CD4-positive, CD25-positive, alpha-beta regulatory T cell (primary cell): ENCODE results near the gene CRTAC1. TPM values are rescaled to one million over a fixed set of nuclear protein-coding genes. Genes with fewer than 3 reads are reported as not detected.
"Not testable (repeated sequence)": the region's sequence is repeated elsewhere in the genome, so short reads cannot be mapped to it uniquely, and the experiment has no call there.

Source experiments
- ATAC-seq, 2 donors: fragments of 150-1000 bp; cut with Tn5 transposase; one replicate each; pipeline ENCODE4 v1.10.0; 2021; ENCODE audit warnings: low read depth in 2 of 2, moderate number of reproducible peaks in 2 of 2, moderate library complexity in 1 of 2
- DNase-seq, 3 donors: peaks; one replicate each; pipeline versions ENCODE4 v3.0.0 to v3.0.0-alpha.2; 2012 to 2022; ENCODE audit warnings: mixed read lengths in 1 of 3
- H3K27ac ChIP-seq: one replicate; pipeline ENCODE4 v1.7.0; 2013; ENCODE audit warnings: mild to moderate bottlenecking, low read length; ENCODE audit not compliant: insufficient read depth, poor library complexity, severe bottlenecking
- H3K27me3 ChIP-seq: one replicate; pipeline ENCODE4 v1.7.0; 2013; ENCODE audit warnings: low read length; ENCODE audit not compliant: control insufficient read depth, insufficient read depth
- H3K36me3 ChIP-seq: one replicate; pipeline ENCODE4 v1.7.0; 2013; ENCODE audit warnings: mild to moderate bottlenecking, low read length, moderate library complexity; ENCODE audit not compliant: control insufficient read depth, insufficient read depth
- H3K4me1 ChIP-seq: 2 replicates; pipeline ENCODE4 v1.7.0; 2013; ENCODE audit warnings: mild to moderate bottlenecking, low read length; ENCODE audit not compliant: insufficient read depth, control insufficient read depth, poor library complexity, severe bottlenecking
- H3K4me3 ChIP-seq: one replicate; pipeline ENCODE4 v1.7.0; 2013; ENCODE audit warnings: low read depth, mild to moderate bottlenecking, low read length, moderate library complexity
- H3K9me3 ChIP-seq, 2 experiments: 1 replicate in 1 of 2; 2 replicates in 1 of 2; pipeline ENCODE4 v1.7.0; 2013; ENCODE audit warnings: low read length in 2 of 2, mild to moderate bottlenecking in 1 of 2, moderate library complexity in 1 of 2; ENCODE audit not compliant: control insufficient read depth in 2 of 2
- H3K27ac Mint-ChIP-seq, 3 donors: one replicate each; pipeline ENCODE4 v1.8.0; 2020 to 2022; ENCODE audit warnings: mild to moderate bottlenecking in 3 of 3, mixed read lengths in 3 of 3, moderate library complexity in 2 of 3
- H3K27me3 Mint-ChIP-seq: one replicate; pipeline ENCODE4 v1.8.0; 2022; ENCODE audit warnings: mild to moderate bottlenecking, mixed read lengths
- H3K36me3 Mint-ChIP-seq: one replicate; pipeline ENCODE4 v1.8.0; 2020; ENCODE audit warnings: mixed read lengths
- H3K4me1 Mint-ChIP-seq, 4 donors: one replicate each; pipeline ENCODE4 v1.8.0; 2020 to 2022; ENCODE audit warnings: mixed read lengths in 4 of 4, mild to moderate bottlenecking in 1 of 4
- H3K4me3 Mint-ChIP-seq, 4 donors: one replicate each; pipeline ENCODE4 v1.8.0; 2020 to 2022; ENCODE audit warnings: mild to moderate bottlenecking in 4 of 4, mixed read lengths in 4 of 4, moderate library complexity in 3 of 4
- H3K9me3 Mint-ChIP-seq, 7 donors: one replicate each; pipeline ENCODE4 v1.8.0; 2020 to 2022; ENCODE audit warnings: mixed read lengths in 7 of 7, mild to moderate bottlenecking in 3 of 7, moderate library complexity in 2 of 7
- polyA plus RNA-seq, 4 donors: library from polyadenylated mRNA; unstranded; fragments of 300-500 nt; fragmentation: Illumina TruSeq; gene quantifications; one replicate each; pipeline ENCODE4 v1.2.3, GENCODE V29; 2021
- total RNA-seq: library from RNA; stranded (reverse); gene quantifications from one replicate; pipeline ENCODE4 v1.2.3, GENCODE V29; 2022

The CRTAC1 gene
- total and polyA plus RNA-seq, 5 donors from 2014 or later, result not detected

GRCh38 chr10:97842114-97842513 is 188.3 kb downstream of the CRTAC1 start:
- ATAC-seq, H3K4me3 Mint-ChIP-seq: not testable (repeated sequence)

GRCh38 chr10:97841166-97841565 is 189.3 kb downstream of the CRTAC1 start:
- DNase-seq, H3K27me3 Mint-ChIP-seq, H3K27me3 ChIP-seq, ATAC-seq, H3K27ac ChIP-seq, H3K36me3 ChIP-seq, H3K4me3 Mint-ChIP-seq, H3K9me3 Mint-ChIP-seq, H3K9me3 ChIP-seq, H3K4me1 ChIP-seq, H3K4me1 Mint-ChIP-seq, H3K4me3 ChIP-seq, H3K27ac Mint-ChIP-seq: not testable (repeated sequence)
- peaks cover 17% of the 10 kb centered on the region for H3K36me3 Mint-ChIP-seq

More at GRCh38 chr10:97842114-97842513, 188.3 kb downstream of the CRTAC1 start:
- not testable (repeated sequence) for DNase-seq, H3K36me3 ChIP-seq, H3K27me3 Mint-ChIP-seq, H3K4me3 ChIP-seq, H3K4me1 Mint-ChIP-seq, H3K27ac Mint-ChIP-seq, H3K4me1 ChIP-seq, H3K27me3 ChIP-seq, H3K9me3 Mint-ChIP-seq, H3K9me3 ChIP-seq, H3K36me3 Mint-ChIP-seq, H3K27ac ChIP-seq

- Mint-ChIP-seq H3K9me3 (peaks cover 0 to 5% (median 0%) of the 10 kb centered on the region in 7 donors), H3K4me3 (no peak overlapping the region), H3K4me1 (peaks cover 0 to 2% (median 0%) of the 10 kb centered on the region in 4 donors), H3K27ac (no peak overlapping the region), H3K36me3 (peaks cover 21% of the 10 kb centered on the region), H3K27me3 (no peaks in the 10 kb centered on the region)
- Histone ChIP-seq H3K27ac (no peak overlapping the region), H3K4me3 (no peak overlapping the region), H3K9me3 (peaks cover 0 to 1% of the 10 kb centered on the region in 2 experiments), H3K36me3 (no peaks in the 10 kb centered on the region), H3K4me1 (no peaks in the 10 kb centered on the region), H3K27me3 (no peaks in the 10 kb centered on the region)
- ATAC-seq (no peak), DNase-seq (no peak)
Observed at GRCh38 chr10:97838091-97838490, 192.3 kb downstream of the CRTAC1 start.

GRCh38 chr10:97836446-97836845 is 194.0 kb downstream of the CRTAC1 start:
- no peak for ATAC-seq
- H3K36me3 Mint-ChIP-seq, result peaks cover 21% of the 10 kb centered on the region
- no peak overlapping the region for H3K4me3 Mint-ChIP-seq
- Histone ChIP-seq H3K4me1 (no peaks in the 10 kb centered on the region), H3K27ac (no peak overlapping the region), H3K9me3 (peaks cover 0 to 1% of the 10 kb centered on the region in 2 experiments), H3K27me3 (no peaks in the 10 kb centered on the region), H3K4me3 (no peak overlapping the region), H3K36me3 (no peaks in the 10 kb centered on the region)
- no peak for DNase-seq
- no peaks in the 10 kb centered on the region for H3K27me3 Mint-ChIP-seq
- peaks cover 0 to 4% (median 0%) of the 10 kb centered on the region in 7 donors for H3K9me3 Mint-ChIP-seq
- H3K27ac Mint-ChIP-seq, result peak overlapping the region in 1 of 3 donors; percentile 22
- peaks cover 0 to 2% (median 0%) of the 10 kb centered on the region in 4 donors for H3K4me1 Mint-ChIP-seq

- DNase-seq, result no peak
- peak overlapping the region in 1 of 3 donors; percentile 60 for H3K27ac Mint-ChIP-seq
- peaks cover 0 to 24% (median 9%) of the 10 kb centered on the region in 4 donors for H3K4me1 Mint-ChIP-seq
- no peak overlapping the region for H3K4me3 Mint-ChIP-seq
- Histone ChIP-seq H3K27me3 (no peaks in the 10 kb centered on the region), H3K9me3 (peaks cover 0 to 1% of the 10 kb centered on the region in 2 experiments), H3K4me3 (no peak overlapping the region), H3K4me1 (peaks cover 11% of the 10 kb centered on the region), H3K36me3 (no peaks in the 10 kb centered on the region), H3K27ac (no peak overlapping the region)
- H3K27me3 Mint-ChIP-seq, result no peaks in the 10 kb centered on the region
- peaks cover 6% of the 10 kb centered on the region for H3K36me3 Mint-ChIP-seq
- ATAC-seq, result no peak
- H3K9me3 Mint-ChIP-seq, result no peaks in the 10 kb centered on the region
Observed at GRCh38 chr10:97831259-97831658, 199.2 kb downstream of the CRTAC1 start.

GRCh38 chr10:97830064-97830463 is 200.4 kb downstream of the CRTAC1 start:
- no peaks in the 10 kb centered on the region for H3K36me3 ChIP-seq
- Mint-ChIP-seq H3K9me3 (no peaks in the 10 kb centered on the region), H3K27ac (peak overlapping the region in 2 of 3 donors; percentile 49 to 55), H3K36me3 (peaks cover 3% of the 10 kb centered on the region), H3K4me3 (no peak overlapping the region), H3K27me3 (no peaks in the 10 kb centered on the region), H3K4me1 (peaks cover 0 to 24% (median 9%) of the 10 kb centered on the region in 4 donors)
- no peaks in the 10 kb centered on the region for H3K27me3 ChIP-seq
- ATAC-seq (no peak), DNase-seq (no peak)
- no peak overlapping the region for H3K27ac ChIP-seq
- peaks cover 11% of the 10 kb centered on the region for H3K4me1 ChIP-seq
- no peak overlapping the region for H3K4me3 ChIP-seq
- H3K9me3 ChIP-seq, result no peaks in the 10 kb centered on the region

GRCh38 chr10:97828721-97829120 is 201.7 kb downstream of the CRTAC1 start:
- no peak overlapping the region for H3K4me3 ChIP-seq
- Mint-ChIP-seq H3K27me3 (no peaks in the 10 kb centered on the region), H3K9me3 (no peaks in the 10 kb centered on the region), H3K4me1 (peaks cover 0 to 24% (median 9%) of the 10 kb centered on the region in 4 donors), H3K4me3 (no peak overlapping the region), H3K27ac (peak overlapping the region; percentile 41 to 67 (median 58)), H3K36me3 (peaks cover 1% of the 10 kb centered on the region)
- peaks cover 11% of the 10 kb centered on the region for H3K4me1 ChIP-seq
- no peaks in the 10 kb centered on the region for H3K9me3 ChIP-seq
- no peak overlapping the region for H3K27ac ChIP-seq
- ATAC-seq (peak; percentile 52 to 74), DNase-seq (peak in 1 of 3 donors; percentile 39)
- H3K36me3 ChIP-seq, result no peaks in the 10 kb centered on the region
- H3K27me3 ChIP-seq, result no peaks in the 10 kb centered on the region

GRCh38 chr10:97827702-97828291 is 202.6 kb downstream of the CRTAC1 start:
- no peaks in the 10 kb centered on the region for H3K9me3 ChIP-seq
- H3K27ac Mint-ChIP-seq, result peak overlapping the region in 2 of 3 donors; percentile 26 to 58
- ATAC-seq, result no peak
- no peaks in the 10 kb centered on the region for H3K9me3 Mint-ChIP-seq
- H3K27me3 ChIP-seq, result no peaks in the 10 kb centered on the region
- peaks cover 3% of the 10 kb centered on the region for H3K36me3 Mint-ChIP-seq
- H3K4me3 ChIP-seq, result no peak overlapping the region
- peaks cover 0 to 24% (median 9%) of the 10 kb centered on the region in 4 donors for H3K4me1 Mint-ChIP-seq
- H3K27ac ChIP-seq, result no peak overlapping the region
- no peak for DNase-seq
- H3K4me1 ChIP-seq, result peaks cover 11% of the 10 kb centered on the region
- no peaks in the 10 kb centered on the region for H3K36me3 ChIP-seq
- no peaks in the 10 kb centered on the region for H3K27me3 Mint-ChIP-seq
- no peak overlapping the region for H3K4me3 Mint-ChIP-seq
